Hepatocyte (in vitro differentiated cells): ENCODE measurements around the gene PHF11. TPM values are rescaled to one million over a fixed set of nuclear protein-coding genes. Genes with fewer than 3 reads are reported as not detected.

Experiments
- DNase-seq: peaks from one replicate; pipeline ENCODE4 v3.0.0-alpha.2; 2016; ENCODE audit warnings: low spot score
- H2AFZ ChIP-seq: fragments of 200-600 bp; sonication (generic); 2 replicates; pipeline ENCODE4 v1.6.0; 2016; ENCODE audit warnings: antibody characterized with exemption, mild to moderate bottlenecking
- H3K27ac ChIP-seq: fragments of 200-600 bp; sonication (generic); 2 replicates; pipeline ENCODE4 v1.5.1; 2016; ENCODE audit warnings: mild to moderate bottlenecking
- H3K27me3 ChIP-seq: fragments of 200-600 bp; sonication (generic); 2 replicates; pipeline ENCODE4 v1.6.1; 2016
- H3K36me3 ChIP-seq: fragments of 200-600 bp; sonication (generic); replicated peaks from 2 replicates; pipeline ENCODE4 v1.5.1; 2016; ENCODE audit warnings: low read depth; ENCODE audit not compliant: insufficient read depth
- H3K4me1 ChIP-seq: fragments of 200-600 bp; sonication (generic); 2 replicates; pipeline ENCODE4 v1.5.1; 2016; ENCODE audit warnings: mild to moderate bottlenecking, moderate library complexity; ENCODE audit not compliant: insufficient read depth
- H3K4me2 ChIP-seq: fragments of 200-600 bp; sonication (generic); 2 replicates; pipeline ENCODE4 v1.6.0; 2016
- H3K4me3 ChIP-seq: fragments of 200-600 bp; sonication (generic); 2 replicates; pipeline ENCODE4 v1.5.1; 2016; ENCODE audit warnings: mild to moderate bottlenecking
- H3K79me2 ChIP-seq: fragments of 200-600 bp; sonication (generic); 2 replicates; pipeline ENCODE4 v1.6.0; 2017; ENCODE audit warnings: mild to moderate bottlenecking
- H3K9me2 ChIP-seq: fragments of 200-600 bp; sonication (generic); replicated peaks from 2 replicates; pipeline ENCODE4 v1.6.0; 2017; ENCODE audit warnings: mild to moderate bottlenecking; ENCODE audit not compliant: insufficient read depth
- H3K9me3 ChIP-seq: fragments of 200-600 bp; sonication (generic); 2 replicates; pipeline ENCODE4 v1.5.1; 2016; ENCODE audit warnings: low read depth, mild to moderate bottlenecking
- H4K20me1 ChIP-seq: fragments of 200-600 bp; sonication (generic); 2 replicates; pipeline ENCODE4 v1.6.0; 2016; ENCODE audit warnings: mild to moderate bottlenecking; ENCODE audit not compliant: insufficient read depth, poor library complexity, severe bottlenecking
- CTCF ChIP-seq: fragments of 200-600 bp; sonication (generic); IDR thresholded peaks from 2 replicates; pipeline ENCODE4 v1.5.1; 2016; ENCODE audit warnings: antibody characterized with exemption, mild to moderate bottlenecking; ENCODE audit not compliant: poor library complexity
- EZH2 ChIP-seq: fragments of 200-600 bp; sonication (generic); IDR thresholded peaks from 2 replicates; pipeline ENCODE4 v1.6.1; 2016; ENCODE audit warnings: antibody characterized with exemption, mild to moderate bottlenecking, borderline replicate concordance
- EZH2phosphoT487 ChIP-seq: fragments of 200-600 bp; sonication (generic); IDR thresholded peaks from one replicate; pipeline ENCODE4 v1.6.1; 2018; ENCODE audit warnings: antibody characterized with exemption, mild to moderate bottlenecking, low read depth, moderate library complexity; ENCODE audit not compliant: unreplicated experiment, severe bottlenecking
- WGBS: methylation state at CpG from one replicate; pipeline ENCODE4 v1.1.6; 2016; ENCODE audit warnings: low lambda C conversion rate; ENCODE audit errors: missing lambda C conversion rate; 5-methylcytosine and 5-hydroxymethylcytosine counted together
- polyA plus RNA-seq: library from polyadenylated mRNA; unstranded; fragments of >200 nt; fragmentation: Nextera tagmentation; extraction: Ambion mirVana; gene quantifications from 2 replicates; pipeline ENCODE4 v1.2.1, GENCODE V29; 2016
- total RNA-seq: library from RNA; depleted of rRNA; stranded (reverse); fragments of >200 nt; gene quantifications from 2 replicates; pipeline ENCODE4 v1.2.3, GENCODE V29; 2014

The PHF11 gene
- total and polyA plus RNA-seq, 2 experiments from 2014 or later: 14.4 to 17.7 TPM

GRCh38 chr13:49539313-49539712 is 43.6 kb downstream of the PHF11 start:
- no peaks in the 10 kb centered on the region for H3K79me2 ChIP-seq
- H4K20me1 ChIP-seq: no peaks in the 10 kb centered on the region
- 74% methylated on average over 5 of the region's 5 CpGs for WGBS
- TF ChIP-seq CTCF (no peak), EZH2phosphoT487 (no peak), EZH2 (no peak)
- no peaks in the 10 kb centered on the region for H3K9me3 ChIP-seq
- no peaks in the 10 kb centered on the region for H3K36me3 ChIP-seq
- no peaks in the 10 kb centered on the region for H3K4me1 ChIP-seq
- no peaks in the 10 kb centered on the region for H3K27me3 ChIP-seq
- no peak overlapping the region for H3K4me3 ChIP-seq
- no peak for DNase-seq
- no peak overlapping the region for H3K27ac ChIP-seq
- no peak overlapping the region for H2AFZ ChIP-seq
- H3K4me2 ChIP-seq: no peak overlapping the region
- H3K9me2 ChIP-seq: no peaks in the 10 kb centered on the region

- Histone ChIP-seq H3K27ac (no peak overlapping the region), H3K4me3 (no peak overlapping the region), H3K9me3 (no peaks in the 10 kb centered on the region), H3K79me2 (no peaks in the 10 kb centered on the region), H3K36me3 (no peaks in the 10 kb centered on the region), H2AFZ (no peak overlapping the region), H3K4me2 (no peak overlapping the region), H3K27me3 (no peaks in the 10 kb centered on the region), H3K9me2 (no peaks in the 10 kb centered on the region), H3K4me1 (no peaks in the 10 kb centered on the region), H4K20me1 (no peaks in the 10 kb centered on the region)
- 92% methylated on average over 3 of the region's 3 CpGs for WGBS
- DNase-seq: no peak
- TF ChIP-seq CTCF (no peak), EZH2 (no peak), EZH2phosphoT487 (no peak)
Observed at GRCh38 chr13:49539746-49540145, 44.0 kb downstream of the PHF11 start.

- no peak for DNase-seq
- Histone ChIP-seq H2AFZ (no peak overlapping the region), H3K4me3 (no peak overlapping the region), H3K27ac (no peak overlapping the region), H3K4me1 (no peaks in the 10 kb centered on the region), H3K9me2 (no peaks in the 10 kb centered on the region), H3K27me3 (no peaks in the 10 kb centered on the region), H3K79me2 (no peaks in the 10 kb centered on the region), H3K9me3 (no peaks in the 10 kb centered on the region), H4K20me1 (no peaks in the 10 kb centered on the region), H3K4me2 (no peak overlapping the region), H3K36me3 (no peaks in the 10 kb centered on the region)
- 51% methylated on average over 7 of the region's 7 CpGs for WGBS
- no peak for TF ChIP-seq EZH2phosphoT487
- no peak for TF ChIP-seq CTCF
- no peak for TF ChIP-seq EZH2
Observed at GRCh38 chr13:49540552-49540951, 44.8 kb downstream of the PHF11 start.

- Histone ChIP-seq H3K4me3 (no peak overlapping the region), H3K79me2 (no peaks in the 10 kb centered on the region), H3K27me3 (no peaks in the 10 kb centered on the region), H3K9me3 (no peaks in the 10 kb centered on the region), H4K20me1 (no peaks in the 10 kb centered on the region), H2AFZ (no peak overlapping the region), H3K4me2 (no peak overlapping the region), H3K9me2 (no peaks in the 10 kb centered on the region), H3K27ac (no peak overlapping the region), H3K4me1 (peaks cover 5% of the 10 kb centered on the region), H3K36me3 (no peaks in the 10 kb centered on the region)
- 96% methylated on average over 3 of the region's 3 CpGs for WGBS
- DNase-seq: no peak
- TF ChIP-seq EZH2phosphoT487 (no peak), EZH2 (no peak), CTCF (no peak)
Observed at GRCh38 chr13:49543656-49544055, 47.9 kb downstream of the PHF11 start.
